BE2C (cell line): Measurements from ENCODE around the gene CDC6.

ENCODE experiments used
- DNase-seq: peaks from one replicate; pipeline ENCODE4 v3.0.0-alpha.2; 2020
- H3K27me3 ChIP-seq: fragments of 250-450 bp; sonication (Bioruptor Pico); 2 replicates; pipeline ENCODE4 v1.5.1; 2020; ENCODE audit warnings: mild to moderate bottlenecking
- H3K36me3 ChIP-seq: fragments of 250-450 bp; sonication (Bioruptor Pico); 2 replicates; pipeline ENCODE4 v1.5.1; 2020; ENCODE audit warnings: mild to moderate bottlenecking
- H3K4me1 ChIP-seq: fragments of 250-450 bp; sonication (Bioruptor Pico); 2 replicates; pipeline ENCODE4 v1.5.1; 2020
- H3K4me3 ChIP-seq: 2 replicates; pipeline ENCODE4 v1.5.1; 2011; ENCODE audit warnings: low read depth, low read length
- H3K9me3 ChIP-seq: fragments of 250-450 bp; sonication (Bioruptor Pico); 2 replicates; pipeline ENCODE4 v1.5.1; 2020
- CTCF ChIP-seq: IDR thresholded peaks from 2 replicates; pipeline ENCODE4 v1.5.1; 2012; ENCODE audit warnings: mild to moderate bottlenecking, low read depth, low read length

Gene CDC6

GRCh38 chr17:40348562-40349476 lies 61.1 kb downstream of the CDC6 start:
- TF ChIP-seq CTCF: no peak
- Histone ChIP-seq H3K4me1 (peaks cover 81% of the 10 kb centered on the region), H3K27me3 (no peaks in the 10 kb centered on the region), H3K36me3 (peaks cover 40% of the 10 kb centered on the region), H3K4me3 (no peak overlapping the region), H3K9me3 (no peaks in the 10 kb centered on the region)
- peak; percentile 51 for DNase-seq

GRCh38 chr17:40349477-40349894 lies 61.8 kb downstream of the CDC6 start:
- Histone ChIP-seq H3K36me3 (peaks cover 46% of the 10 kb centered on the region), H3K27me3 (no peaks in the 10 kb centered on the region), H3K4me1 (peaks cover 81% of the 10 kb centered on the region), H3K4me3 (peak overlapping the region; percentile 36; the same call in 1 of the 2 replicates), H3K9me3 (no peaks in the 10 kb centered on the region)
- TF ChIP-seq CTCF: no peak
- no peak for DNase-seq

GRCh38 chr17:40349895-40350688 lies 62.4 kb downstream of the CDC6 start:
- H3K9me3 ChIP-seq: no peaks in the 10 kb centered on the region
- peaks cover 50% of the 10 kb centered on the region for H3K36me3 ChIP-seq
- no peak for TF ChIP-seq CTCF
- peaks cover 81% of the 10 kb centered on the region for H3K4me1 ChIP-seq
- H3K4me3 ChIP-seq: peak overlapping the region; percentile 36
- no peaks in the 10 kb centered on the region for H3K27me3 ChIP-seq
- peak; percentile 88 for DNase-seq

DNA sequence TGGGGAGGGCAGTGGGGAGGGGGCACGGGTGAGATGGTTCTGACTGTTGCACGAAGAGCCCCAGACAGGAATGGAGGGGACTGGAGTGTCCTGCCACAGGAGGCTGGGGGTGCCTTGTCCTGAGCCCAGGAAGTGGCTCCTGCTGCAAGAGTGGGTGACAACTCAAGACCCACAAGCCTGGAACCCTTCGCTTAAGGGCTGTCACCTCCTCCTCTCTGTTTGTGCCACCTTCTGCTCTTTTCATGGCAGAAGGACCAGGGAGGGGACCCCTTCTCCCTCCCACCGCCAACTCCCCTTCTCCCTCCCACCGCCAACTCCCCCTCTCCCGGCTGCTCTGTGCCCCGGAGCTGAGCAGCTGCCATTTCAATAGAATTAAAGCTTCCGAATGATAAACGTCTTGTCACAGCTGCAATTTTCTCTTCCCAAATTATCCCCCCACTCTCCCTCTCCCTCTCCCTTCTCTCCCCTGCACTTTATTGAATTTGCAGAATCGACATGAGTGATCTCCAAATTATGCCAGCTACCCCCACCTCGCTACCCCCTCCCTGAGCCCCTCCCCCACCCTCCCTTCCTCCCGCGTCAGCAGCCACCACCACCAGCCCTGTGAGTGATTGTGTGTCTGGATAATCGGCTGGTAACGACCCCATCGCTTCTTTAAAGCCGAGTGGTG lies 63.1 kb downstream of the CDC6 start:
- Histone ChIP-seq H3K4me3 (peak overlapping the region; percentile 45), H3K4me1 (peaks cover 81% of the 10 kb centered on the region), H3K27me3 (no peaks in the 10 kb centered on the region), H3K36me3 (peaks cover 57% of the 10 kb centered on the region), H3K9me3 (no peaks in the 10 kb centered on the region)
- peak; percentile 83 for DNase-seq
- no peak for TF ChIP-seq CTCF

DNA sequence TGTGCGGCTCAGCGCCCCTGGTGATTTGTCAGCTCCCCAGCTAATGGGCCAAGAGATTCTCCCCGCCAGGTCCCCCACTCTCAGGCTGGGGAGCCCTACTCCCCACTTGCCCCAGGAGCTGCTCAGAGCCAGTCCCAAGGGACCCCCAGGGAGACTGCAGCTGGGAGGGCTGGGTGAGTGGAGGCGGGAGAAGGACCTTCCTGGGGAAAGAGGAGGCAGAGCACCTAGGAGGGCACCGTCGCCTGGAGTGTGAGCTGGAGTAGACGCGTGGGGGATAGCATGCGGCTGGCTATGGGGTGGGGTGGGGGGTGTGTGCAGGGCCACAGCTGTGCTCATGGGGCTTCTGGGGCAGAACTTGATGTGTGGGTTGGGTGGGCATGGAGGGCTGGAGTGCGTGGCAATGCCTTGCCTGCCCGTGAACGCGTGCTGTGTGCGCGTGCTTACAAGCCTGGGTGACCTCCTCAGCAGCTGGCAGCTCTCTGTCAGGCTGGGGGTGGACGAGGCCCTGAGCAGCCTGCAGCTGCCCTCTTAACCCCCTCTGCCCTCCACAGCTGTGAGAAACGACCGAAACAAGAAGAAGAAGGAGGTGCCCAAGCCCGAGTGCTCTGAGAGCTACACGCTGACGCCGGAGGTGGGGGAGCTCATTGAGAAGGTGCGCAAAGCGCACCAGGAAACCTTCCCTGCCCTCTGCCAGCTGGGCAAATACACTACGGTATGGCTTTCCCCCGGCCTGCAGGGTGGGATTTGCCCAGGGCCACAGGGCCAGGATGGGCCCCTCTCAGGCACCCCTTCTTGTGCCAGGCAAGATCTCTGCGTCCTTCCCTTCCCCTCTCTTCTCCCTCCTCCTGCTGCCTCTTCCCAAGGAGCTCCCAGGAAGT lies 63.9 kb downstream of the CDC6 start:
- Histone ChIP-seq H3K4me3 (peak overlapping the region; percentile 45), H3K27me3 (no peaks in the 10 kb centered on the region), H3K4me1 (peaks cover 83% of the 10 kb centered on the region), H3K9me3 (no peaks in the 10 kb centered on the region), H3K36me3 (peaks cover 63% of the 10 kb centered on the region)
- DNase-seq: no peak
- TF ChIP-seq CTCF: no peak
